Trophoblast cell (in vitro differentiated cells and primary cell): ENCODE results near the gene NKG7.

Experiments used
- DNase-seq, 2 donors: peaks; one replicate each; pipeline ENCODE4 v3.0.0-alpha.2; 2016
- H2AFZ ChIP-seq: 2 replicates; pipeline ENCODE4 v1.6.1; 2013; ENCODE audit warnings: low read length, moderate library complexity, mild to moderate bottlenecking; ENCODE audit not compliant: insufficient read depth, poor library complexity
- H2AK5ac ChIP-seq: 2 replicates; pipeline ENCODE4 v1.6.1; 2013; ENCODE audit warnings: mild to moderate bottlenecking, low read length
- H2BK120ac ChIP-seq: 2 replicates; pipeline ENCODE4 v1.6.1; 2013; ENCODE audit warnings: low read length, mild to moderate bottlenecking, moderate library complexity; ENCODE audit not compliant: insufficient read depth, poor library complexity
- H2BK12ac ChIP-seq: 2 replicates; pipeline ENCODE4 v1.6.1; 2013; ENCODE audit warnings: mild to moderate bottlenecking, low read length, moderate library complexity
- H2BK5ac ChIP-seq: 2 replicates; pipeline ENCODE4 v1.6.1; 2013; ENCODE audit warnings: low read length, low read depth, moderate library complexity, mild to moderate bottlenecking; ENCODE audit not compliant: poor library complexity
- H3K14ac ChIP-seq: 2 replicates; pipeline ENCODE4 v1.6.1; 2013; ENCODE audit warnings: mild to moderate bottlenecking, low read length
- H3K18ac ChIP-seq: 2 replicates; pipeline ENCODE4 v1.6.1; 2013; ENCODE audit warnings: mild to moderate bottlenecking, low read length
- H3K23ac ChIP-seq: 2 replicates; pipeline ENCODE4 v1.6.1; 2013; ENCODE audit warnings: low read length
- H3K27ac ChIP-seq: 2 replicates; pipeline ENCODE4 v1.5.1; 2013; ENCODE audit warnings: low read depth, mild to moderate bottlenecking, inconsistent platforms, low read length, moderate library complexity
- H3K27me3 ChIP-seq: 2 replicates; pipeline ENCODE4 v1.6.1; 2013; ENCODE audit warnings: inconsistent platforms, mild to moderate bottlenecking, low read length, moderate library complexity; ENCODE audit not compliant: insufficient read depth
- H3K36me3 ChIP-seq, 2 experiments: 1 replicate in 1 of 2; 2 replicates in 1 of 2; pipeline ENCODE4 v1.6.1; 2013; ENCODE audit warnings: low read length in 2 of 2, mild to moderate bottlenecking in 2 of 2, moderate library complexity in 1 of 2; ENCODE audit not compliant: insufficient read depth in 2 of 2, control insufficient read depth in 1 of 2
- H3K4ac ChIP-seq: 2 replicates; pipeline ENCODE4 v1.6.1; 2013; ENCODE audit warnings: low read depth, mild to moderate bottlenecking, low read length, moderate library complexity
- H3K4me1 ChIP-seq, 2 experiments: 1 replicate in 1 of 2; 2 replicates in 1 of 2; pipeline ENCODE4 v1.6.1; 2013; ENCODE audit warnings: low read length in 2 of 2, mild to moderate bottlenecking in 2 of 2, moderate library complexity in 1 of 2; ENCODE audit not compliant: insufficient read depth in 2 of 2, control insufficient read depth in 1 of 2
- H3K4me2 ChIP-seq: 2 replicates; pipeline ENCODE4 v1.6.1; 2013; ENCODE audit warnings: inconsistent platforms, mild to moderate bottlenecking, low read length, moderate library complexity
- H3K4me3 ChIP-seq: 2 replicates; pipeline ENCODE4 v1.5.1; 2013; ENCODE audit warnings: mild to moderate bottlenecking, low read depth, low read length, inconsistent platforms
- H3K79me1 ChIP-seq: one replicate; pipeline ENCODE4 v1.6.1; 2013; ENCODE audit warnings: low read length
- H3K79me2 ChIP-seq: 2 replicates; pipeline ENCODE4 v1.6.1; 2013; ENCODE audit warnings: low read length, mild to moderate bottlenecking; ENCODE audit not compliant: control insufficient read depth, insufficient read depth, poor library complexity
- H3K9ac ChIP-seq: 2 replicates; pipeline ENCODE4 v1.6.1; 2013; ENCODE audit warnings: mild to moderate bottlenecking, low read length
- H3K9me3 ChIP-seq: 2 replicates; pipeline ENCODE4 v1.6.1; 2013; ENCODE audit warnings: low read depth, mild to moderate bottlenecking, control low read depth, inconsistent platforms, low read length; ENCODE audit not compliant: insufficient read depth
- H4K12ac ChIP-seq: 2 replicates; pipeline ENCODE4 v1.6.1; 2013; ENCODE audit warnings: low read depth, mild to moderate bottlenecking, low read length, moderate library complexity
- H4K8ac ChIP-seq: 2 replicates; pipeline ENCODE4 v1.6.1; 2013; ENCODE audit warnings: low read depth, mild to moderate bottlenecking, low read length, moderate library complexity
- H4K91ac ChIP-seq: one replicate; pipeline ENCODE4 v1.6.1; 2013; ENCODE audit warnings: low read depth, mild to moderate bottlenecking, low read length, moderate library complexity
- WGBS: extraction: QIAGEN DNeasy Blood & Tissue Kit; methylation state at CpG from one replicate; pipeline ENCODE4 v1.1.7; 2013; ENCODE audit warnings: missing lambda C conversion rate; ENCODE audit not compliant: insufficient read length, insufficient coverage; ENCODE audit errors: extremely low coverage; 5-methylcytosine and 5-hydroxymethylcytosine counted together

Gene NKG7

GRCh38 chr19:51356159-51356801, 16.2 kb downstream of the NKG7 start:
- H3K14ac ChIP-seq: no peak overlapping the region
- H4K8ac ChIP-seq: no peak overlapping the region
- H3K27me3 ChIP-seq: no peaks in the 10 kb centered on the region

GRCh38 chr19:51354742-51355148, 17.7 kb downstream of the NKG7 start:
- Histone ChIP-seq H3K18ac (no peak overlapping the region), H3K4ac (no peak overlapping the region), H3K4me2 (no peak overlapping the region), H3K79me2 (no peaks in the 10 kb centered on the region), H2BK120ac (no peak overlapping the region), H3K36me3 (peaks cover 8 to 11% of the 10 kb centered on the region in 2 experiments), H4K91ac (no peak overlapping the region), H3K4me3 (no peak overlapping the region), H3K4me1 (peaks cover 5% of the 10 kb centered on the region in 2 experiments), H2AK5ac (no peak overlapping the region), H3K9me3 (peaks cover 4% of the 10 kb centered on the region), H2BK12ac (no peak overlapping the region), H4K12ac (no peak overlapping the region), H3K79me1 (peaks cover 2% of the 10 kb centered on the region), H3K27me3 (no peaks in the 10 kb centered on the region), H2BK5ac (no peak overlapping the region), H2AFZ (no peak overlapping the region), H3K9ac (no peak overlapping the region), H3K27ac (no peak overlapping the region), H3K23ac (no peak overlapping the region), H3K14ac (no peak overlapping the region), H4K8ac (no peak overlapping the region)
- no CpG with 5 or more reads among the region's 8 CpGs for WGBS
- no peak for DNase-seq

More at GRCh38 chr19:51356159-51356801, 16.2 kb downstream of the NKG7 start:
- Histone ChIP-seq H3K79me1 (peaks cover 2% of the 10 kb centered on the region), H3K79me2 (no peaks in the 10 kb centered on the region), H2BK5ac (no peak overlapping the region), H3K4me1 (peaks cover 5% of the 10 kb centered on the region in 2 experiments), H3K4ac (no peak overlapping the region), H3K27ac (no peak overlapping the region), H3K18ac (no peak overlapping the region), H2AFZ (no peak overlapping the region), H4K12ac (no peak overlapping the region), H3K4me2 (no peak overlapping the region), H3K36me3 (peaks cover 3% of the 10 kb centered on the region in 2 experiments), H2AK5ac (no peak overlapping the region), H2BK12ac (no peak overlapping the region), H3K9me3 (peaks cover 4% of the 10 kb centered on the region), H3K9ac (no peak overlapping the region), H4K91ac (no peak overlapping the region), H3K4me3 (no peak overlapping the region), H2BK120ac (no peak overlapping the region), H3K23ac (no peak overlapping the region)
- no CpG with 5 or more reads among the region's 10 CpGs for WGBS
- DNase-seq: no peak

DNA sequence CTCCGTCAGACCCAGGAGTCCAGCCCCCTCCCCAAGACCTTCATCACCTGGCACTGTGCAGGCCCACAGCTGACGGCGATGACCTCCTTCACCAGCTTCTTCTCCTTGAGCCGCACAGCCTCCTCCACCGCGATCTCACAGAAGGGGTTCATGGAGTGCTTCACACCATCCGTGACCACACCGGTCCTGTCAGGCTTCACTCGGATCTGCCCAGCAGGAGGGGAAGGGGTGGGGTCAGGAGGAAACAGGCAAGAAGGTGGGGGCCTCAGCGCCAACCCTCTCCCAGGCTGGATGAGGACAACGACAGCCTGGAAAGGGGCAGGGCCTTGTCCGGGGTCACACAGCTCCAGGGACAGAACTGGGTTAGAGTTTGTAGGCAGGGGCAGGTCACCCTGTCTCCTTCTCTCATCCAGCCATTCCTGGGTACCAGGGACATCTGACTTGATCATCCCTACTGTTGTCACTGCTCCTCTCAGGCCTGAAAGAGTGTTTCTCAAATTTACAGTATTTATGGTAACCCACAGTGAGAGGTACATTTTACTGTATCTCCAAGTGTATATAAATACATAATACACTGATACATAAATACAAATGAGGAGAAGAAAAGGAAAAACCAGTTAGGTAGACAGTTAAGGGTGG, 18.2 kb downstream of the NKG7 start:
- DNase-seq: no peak
- Histone ChIP-seq H2AK5ac (no peak overlapping the region), H3K14ac (no peak overlapping the region), H3K27me3 (no peaks in the 10 kb centered on the region), H4K91ac (peak overlapping the region; percentile 22), H3K23ac (no peak overlapping the region), H3K9ac (no peak overlapping the region), H3K4me1 (peaks cover 5% of the 10 kb centered on the region in 2 experiments), H3K9me3 (peaks cover 4% of the 10 kb centered on the region), H2BK120ac (no peak overlapping the region), H4K8ac (no peak overlapping the region), H2BK12ac (no peak overlapping the region), H4K12ac (no peak overlapping the region), H2AFZ (no peak overlapping the region), H3K4ac (no peak overlapping the region), H2BK5ac (no peak overlapping the region), H3K4me3 (no peak overlapping the region), H3K79me1 (peaks cover 2% of the 10 kb centered on the region), H3K27ac (no peak overlapping the region), H3K79me2 (no peaks in the 10 kb centered on the region), H3K18ac (peak overlapping the region; percentile 0), H3K4me2 (no peak overlapping the region), H3K36me3 (peaks cover 8 to 12% of the 10 kb centered on the region in 2 experiments)
- WGBS: no CpG with 5 or more reads among the region's 12 CpGs

GRCh38 chr19:51352783-51353360, 19.6 kb downstream of the NKG7 start:
- H3K79me1 ChIP-seq: peaks cover 2% of the 10 kb centered on the region
- no peak overlapping the region for H3K18ac ChIP-seq
- no peak overlapping the region for H4K91ac ChIP-seq
- no peaks in the 10 kb centered on the region for H3K79me2 ChIP-seq
- no peak overlapping the region for H3K9ac ChIP-seq
- no peak overlapping the region for H3K4me2 ChIP-seq
- H3K27ac ChIP-seq: no peak overlapping the region
- no peak overlapping the region for H2BK120ac ChIP-seq
- H3K9me3 ChIP-seq: peaks cover 2% of the 10 kb centered on the region
- no peak overlapping the region for H4K12ac ChIP-seq
- no peak for DNase-seq
- H4K8ac ChIP-seq: no peak overlapping the region
- H3K4me3 ChIP-seq: no peak overlapping the region
- no peak overlapping the region for H3K23ac ChIP-seq
- no peak overlapping the region for H2AFZ ChIP-seq
- no peaks in the 10 kb centered on the region for H3K27me3 ChIP-seq
- H2BK12ac ChIP-seq: no peak overlapping the region
- no CpG with 5 or more reads among the region's 16 CpGs for WGBS
- no peak overlapping the region for H3K14ac ChIP-seq
- H2AK5ac ChIP-seq: no peak overlapping the region
- H2BK5ac ChIP-seq: no peak overlapping the region
- peaks cover 8 to 12% of the 10 kb centered on the region in 2 experiments for H3K36me3 ChIP-seq
- no peak overlapping the region for H3K4ac ChIP-seq
- H3K4me1 ChIP-seq: peaks cover 5% of the 10 kb centered on the region in 2 experiments
